K562 (cell line): ENCODE data around the gene FAXC.

Experiments
- ETV6 ChIP-seq, 3 experiments: fragments of 150-350 bp in 1 of 3; sonication (generic) in 1 of 3; formaldehyde crosslinking in 1 of 3; IDR thresholded peaks; 2 replicates each; pipeline versions ENCODE4 v1.6.1 to v1.8.0; 2014 to 2022; ENCODE audit warnings: borderline replicate concordance in 2 of 3, low read depth in 2 of 3, antibody characterized with exemption in 1 of 3, low read length in 1 of 3, mild to moderate bottlenecking in 1 of 3, missing genetic modification reagents in 1 of 3
- MAZ ChIP-seq, 2 experiments: fragments of 450-650 bp in 1 of 2; sonication (generic) in 1 of 2; formaldehyde crosslinking; IDR thresholded peaks in 1 of 2; conservative IDR thresholded peaks in 1 of 2; 2 replicates each; pipeline versions ENCODE4 v1.4.0 to v1.5.0; 2020; ENCODE audit warnings: mild to moderate bottlenecking in 1 of 2, missing genetic modification reagents in 1 of 2
- MXI1 ChIP-seq: IDR thresholded peaks from 2 replicates; pipeline ENCODE4 v1.6.1; 2011; ENCODE audit warnings: low read depth, mild to moderate bottlenecking, improper control_type of control experiment, low read length
- NRF1 ChIP-seq, 2 experiments: fragments of 450-650 bp; IDR thresholded peaks in 1 of 2; conservative IDR thresholded peaks in 1 of 2; 2 replicates each; pipeline ENCODE4 v1.6.1; 2014; ENCODE audit warnings: mild to moderate bottlenecking in 2 of 2
- PHF8 ChIP-seq: fragments of 200-600 bp; sonication (generic); IDR thresholded peaks from 2 replicates; pipeline ENCODE4 v1.6.1; 2012; ENCODE audit warnings: mixed run types, mild to moderate bottlenecking, inconsistent platforms, low read length, moderate library complexity, borderline replicate concordance
- RBM39 ChIP-seq: fragments of 200-400 bp; formaldehyde crosslinking; optimal IDR thresholded peaks from 2 replicates; pipeline ENCODE3; 2018; ENCODE audit warnings: low read depth, low read length
- RFX5 ChIP-seq: IDR thresholded peaks from 2 replicates; pipeline ENCODE4 v1.6.1; 2011; ENCODE audit warnings: low read depth, mild to moderate bottlenecking, improper control_type of control experiment, low read length
- SETDB1 ChIP-seq: IDR thresholded peaks from one replicate; pipeline ENCODE4 v1.6.1; 2012; ENCODE audit warnings: low read length, control low read depth, inconsistent platforms
- ZNF512 ChIP-seq: IDR thresholded peaks from 2 replicates; pipeline ENCODE4 v1.6.1; 2016; ENCODE audit warnings: missing genetic modification characterization, missing compliant biosample characterization
- TF ChIP-seq, protein P1 (sequence below): fragments of 450-650 bp; formaldehyde crosslinking; IDR thresholded peaks from 2 replicates; pipeline ENCODE4 v1.4.0; 2020; ENCODE audit warnings: mild to moderate bottlenecking, moderate library complexity
- TF ChIP-seq, protein P2 (sequence below), 3 experiments: IDR thresholded peaks in 2 of 3; conservative IDR thresholded peaks in 1 of 3; 2 replicates each; pipeline ENCODE4 v1.5.1; 2011 to 2012; ENCODE audit warnings: low read length in 3 of 3, mild to moderate bottlenecking in 3 of 3, control low read depth in 2 of 3, improper control_type of control experiment in 1 of 3, inconsistent platforms in 1 of 3, low read depth in 1 of 3, mixed read lengths in 1 of 3, moderate library complexity in 1 of 3; ENCODE audit not compliant: insufficient read depth in 2 of 3

DNA sequence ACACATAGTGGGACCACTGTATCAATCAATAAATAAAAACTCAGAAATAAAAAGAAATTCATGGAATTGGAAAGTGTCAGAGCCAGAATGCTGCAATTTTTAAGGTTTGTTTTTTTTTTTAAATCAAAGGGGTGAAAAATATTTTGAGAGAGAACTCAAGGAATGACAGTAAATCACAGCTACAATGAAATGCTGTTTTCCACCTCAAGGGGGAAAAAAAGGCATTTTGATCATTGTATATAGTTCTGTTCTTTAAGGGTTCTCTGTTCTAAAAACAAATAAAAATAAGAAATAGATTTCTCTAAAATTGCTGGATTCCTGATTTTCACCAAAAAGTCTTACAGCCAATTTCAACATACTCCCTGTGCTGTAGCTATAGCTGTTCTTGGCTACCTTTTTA is 24.5 kb downstream of the FAXC start:
- TF ChIP-seq RFX5 (no peak), ZNF512 (tag) (no peak), SETDB1 (no peak), ETV6 (IDR thresholded peaks at IDR 0.05; ENCODE audit: borderline replicate concordance in 1 of 2, low read depth in 2 of 2, low read length in 1 of 2) (no peak), ETV6 (CRISPR knock-in tag; IDR thresholded peaks at IDR 0.05; ENCODE audit: borderline replicate concordance) (no peak), PHF8 (no peak), MAZ (CRISPR knock-in tag; conservative IDR thresholded peaks at IDR 0.05 in 1 of 2, IDR thresholded peaks at IDR 0.05 in 1 of 2) (no peak), RBM39 (no peak), NRF1 (conservative IDR thresholded peaks at IDR 0.05 in 1 of 2, IDR thresholded peaks at IDR 0.05 in 1 of 2) (no peak), MXI1 (no peak)
- TF ChIP-seq, protein P1, sequence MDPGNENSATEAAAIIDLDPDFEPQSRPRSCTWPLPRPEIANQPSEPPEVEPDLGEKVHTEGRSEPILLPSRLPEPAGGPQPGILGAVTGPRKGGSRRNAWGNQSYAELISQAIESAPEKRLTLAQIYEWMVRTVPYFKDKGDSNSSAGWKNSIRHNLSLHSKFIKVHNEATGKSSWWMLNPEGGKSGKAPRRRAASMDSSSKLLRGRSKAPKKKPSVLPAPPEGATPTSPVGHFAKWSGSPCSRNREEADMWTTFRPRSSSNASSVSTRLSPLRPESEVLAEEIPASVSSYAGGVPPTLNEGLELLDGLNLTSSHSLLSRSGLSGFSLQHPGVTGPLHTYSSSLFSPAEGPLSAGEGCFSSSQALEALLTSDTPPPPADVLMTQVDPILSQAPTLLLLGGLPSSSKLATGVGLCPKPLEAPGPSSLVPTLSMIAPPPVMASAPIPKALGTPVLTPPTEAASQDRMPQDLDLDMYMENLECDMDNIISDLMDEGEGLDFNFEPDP, result no peak
- TF ChIP-seq, protein P2, sequence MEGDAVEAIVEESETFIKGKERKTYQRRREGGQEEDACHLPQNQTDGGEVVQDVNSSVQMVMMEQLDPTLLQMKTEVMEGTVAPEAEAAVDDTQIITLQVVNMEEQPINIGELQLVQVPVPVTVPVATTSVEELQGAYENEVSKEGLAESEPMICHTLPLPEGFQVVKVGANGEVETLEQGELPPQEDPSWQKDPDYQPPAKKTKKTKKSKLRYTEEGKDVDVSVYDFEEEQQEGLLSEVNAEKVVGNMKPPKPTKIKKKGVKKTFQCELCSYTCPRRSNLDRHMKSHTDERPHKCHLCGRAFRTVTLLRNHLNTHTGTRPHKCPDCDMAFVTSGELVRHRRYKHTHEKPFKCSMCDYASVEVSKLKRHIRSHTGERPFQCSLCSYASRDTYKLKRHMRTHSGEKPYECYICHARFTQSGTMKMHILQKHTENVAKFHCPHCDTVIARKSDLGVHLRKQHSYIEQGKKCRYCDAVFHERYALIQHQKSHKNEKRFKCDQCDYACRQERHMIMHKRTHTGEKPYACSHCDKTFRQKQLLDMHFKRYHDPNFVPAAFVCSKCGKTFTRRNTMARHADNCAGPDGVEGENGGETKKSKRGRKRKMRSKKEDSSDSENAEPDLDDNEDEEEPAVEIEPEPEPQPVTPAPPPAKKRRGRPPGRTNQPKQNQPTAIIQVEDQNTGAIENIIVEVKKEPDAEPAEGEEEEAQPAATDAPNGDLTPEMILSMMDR (IDR thresholded peaks at IDR 0.05 in 2 of 3, conservative IDR thresholded peaks at IDR 0.05 in 1 of 3; ENCODE audit: insufficient read depth in 2 of 3, low read depth in 1 of 3, low read length in 3 of 3), result no peak
